Gastrocnemius medialis (tissue), 4 donors: ENCODE data around the gene PACS2. TPM values are rescaled to one million over a fixed set of nuclear protein-coding genes. Genes with fewer than 3 reads are reported as not detected.

Experiments used
- ATAC-seq, 2 donors: fragments of 150-250 bp; one replicate each; pipeline ENCODE4 v1.9.1; 2016
- DNase-seq, 2 donors: peaks; one replicate each; pipeline ENCODE4 v3.0.0-alpha.2; 2019
- H3K27ac ChIP-seq, 4 donors: fragments of 200-600 bp; sonication (generic); 1 replicate in 1 of 4; 2 replicates in 3 of 4; pipeline ENCODE4 v1.5.1; 2016 to 2018; ENCODE audit warnings: mild to moderate bottlenecking in 2 of 4, moderate library complexity in 1 of 4
- H3K27me3 ChIP-seq, 3 donors: fragments of 200-600 bp; sonication (generic) in 2 of 3; 1 replicate in 1 of 3; 2 replicates in 2 of 3; pipeline versions ENCODE4 v1.5.1 to v1.6.0; 2016 to 2019; ENCODE audit warnings: mild to moderate bottlenecking in 1 of 3, moderate library complexity in 1 of 3
- H3K36me3 ChIP-seq, 2 donors: fragments of 200-600 bp; sonication (generic) in 1 of 2; one replicate each; pipeline ENCODE4 v1.5.1; 2017 to 2018
- H3K4me1 ChIP-seq, 2 donors: fragments of 200-600 bp; sonication (generic) in 1 of 2; one replicate each; pipeline ENCODE4 v1.5.1; 2016 to 2017; ENCODE audit warnings: mild to moderate bottlenecking in 2 of 2
- H3K4me3 ChIP-seq, 4 donors: fragments of 200-600 bp; sonication (generic) in 3 of 4; 1 replicate in 1 of 4; 2 replicates in 3 of 4; pipeline ENCODE4 v1.5.1; 2016 to 2019; ENCODE audit warnings: mild to moderate bottlenecking in 2 of 4
- H3K9me3 ChIP-seq, 3 donors: fragments of 200-600 bp; sonication (generic) in 2 of 3; 1 replicate in 1 of 3; 2 replicates in 2 of 3; pipeline ENCODE4 v1.5.1; 2016 to 2019
- CTCF ChIP-seq, 5 experiments: fragments of 450-650 bp in 3 of 5; fragments of 200-600 bp in 2 of 5; sonication (generic) in 2 of 5; IDR thresholded peaks in 4 of 5; conservative IDR thresholded peaks in 1 of 5; 1 replicate in 4 of 5; 2 replicates in 1 of 5; pipeline ENCODE4 v1.5.1; 2016 to 2019; ENCODE audit warnings: antibody characterized with exemption in 5 of 5, mild to moderate bottlenecking in 3 of 5, moderate library complexity in 3 of 5
- POLR2A ChIP-seq, 2 donors: fragments of 450-650 bp; IDR thresholded peaks; one replicate each; pipeline ENCODE4 v1.6.1; 2017; ENCODE audit warnings: antibody characterized with exemption in 2 of 2, mild to moderate bottlenecking in 2 of 2, moderate library complexity in 2 of 2
- in situ Hi-C, 4 donors: fragments of 200-750 bp; cut with MboI; loops; one replicate each; pipeline versions ENCODE4 v1.15.0 to v1.8.0; 2017; ENCODE audit warnings: low sequenced_read_pairs in 4 of 4
- intact Hi-C: fragments of 100-400 bp; cut with DNase I; formaldehyde crosslinking; loops from one replicate; pipeline ENCODE4 v1.15.1; 2023; ENCODE audit warnings: low total_unique reads
- total RNA-seq, 4 donors: library from RNA; depleted of rRNA; stranded (reverse); fragments of >200 nt; gene quantifications; one replicate each; pipeline versions ENCODE4 v1.1.0 to v1.2.3, GENCODE V29; 2016

The PACS2 gene
- total RNA-seq, 4 donors from 2014 or later, result 81.0 to 115 (median 93.1) TPM

GRCh38 chr14:105311838-105312237 is 2.7 kb upstream of the PACS2 start:
- Histone ChIP-seq H3K36me3 (no peaks in the 10 kb centered on the region), H3K4me3 (no peak overlapping the region), H3K27ac (no peak overlapping the region), H3K4me1 (peaks cover 20 to 23% of the 10 kb centered on the region in 2 donors), H3K27me3 (no peaks in the 10 kb centered on the region), H3K9me3 (no peaks in the 10 kb centered on the region)
- DNase-seq (no peak), ATAC-seq (no peak)
- in situ Hi-C loops (no loop called here), intact Hi-C loops (no loop called here)
- TF ChIP-seq CTCF (IDR thresholded peaks at IDR 0.05 in 4 of 5, conservative IDR thresholded peaks at IDR 0.05 in 1 of 5) (no peak), POLR2A (IDR thresholded peaks at IDR 0.05) (no peak)

- in situ Hi-C loops, result no loop called here
- H3K4me3 ChIP-seq, result no peak overlapping the region
- H3K27me3 ChIP-seq, result no peaks in the 10 kb centered on the region
- intact Hi-C loops, result no loop called here
- no peaks in the 10 kb centered on the region for H3K9me3 ChIP-seq
- H3K4me1 ChIP-seq, result peaks cover 32 to 34% of the 10 kb centered on the region in 2 donors
- H3K27ac ChIP-seq, result no peak overlapping the region
- ATAC-seq (no peak), DNase-seq (no peak)
- TF ChIP-seq POLR2A (IDR thresholded peaks at IDR 0.05) (no peak), CTCF (IDR thresholded peaks at IDR 0.05 in 4 of 5, conservative IDR thresholded peaks at IDR 0.05 in 1 of 5) (no peak)
- H3K36me3 ChIP-seq, result no peaks in the 10 kb centered on the region
These were observed 1.6 kb upstream of the PACS2 start for GRCh38 chr14:105312973-105313372.

GRCh38 chr14:105313381-105314286 is 914 bp upstream of the PACS2 start:
- peak overlapping the region; percentile 68 to 81 (median 73) for H3K4me3 ChIP-seq
- DNase-seq, result no peak
- peak; percentile 7 to 26 for ATAC-seq
- H3K4me1 ChIP-seq, result peaks cover 34 to 35% of the 10 kb centered on the region in 2 donors
- in situ Hi-C loops (no loop called here), intact Hi-C loops (loop anchor here (1.0 kb wide), 1 partner anchor 12 kb away; the partner anchor contains the start of gene BRF1)
- peak overlapping the region; percentile 83 to 97 (median 90) for H3K27ac ChIP-seq
- H3K27me3 ChIP-seq, result no peaks in the 10 kb centered on the region
- TF ChIP-seq POLR2A (IDR thresholded peaks at IDR 0.05), result no peak
- TF ChIP-seq CTCF (IDR thresholded peaks at IDR 0.05 in 4 of 5, conservative IDR thresholded peaks at IDR 0.05 in 1 of 5), result no peak
- H3K36me3 ChIP-seq, result no peaks in the 10 kb centered on the region
- H3K9me3 ChIP-seq, result no peaks in the 10 kb centered on the region

GRCh38 chr14:105315211-105315721 is 718 bp downstream of the PACS2 start:
- H3K36me3 ChIP-seq, result no peaks in the 10 kb centered on the region
- TF ChIP-seq POLR2A (IDR thresholded peaks at IDR 0.05), result no peak
- TF ChIP-seq CTCF (IDR thresholded peaks at IDR 0.05 in 4 of 5, conservative IDR thresholded peaks at IDR 0.05 in 1 of 5), result no peak
- ATAC-seq (peak; percentile 4 to 8), DNase-seq (no peak)
- H3K27ac ChIP-seq, result peak overlapping the region; percentile 77 to 84 (median 81)
- no peaks in the 10 kb centered on the region for H3K9me3 ChIP-seq
- H3K4me3 ChIP-seq, result peak overlapping the region; percentile 60 to 79 (median 67)
- peaks cover 34 to 35% of the 10 kb centered on the region in 2 donors for H3K4me1 ChIP-seq
- intact Hi-C loops (no loop called here), in situ Hi-C loops (no loop called here)
- no peaks in the 10 kb centered on the region for H3K27me3 ChIP-seq
